Choroid plexus epithelial cell (primary cell): ENCODE data around the gene ABCC2.
"Not testable (repeated sequence)": the region's sequence is repeated elsewhere in the genome, so short reads cannot be mapped to it uniquely, and the experiment has no call there.

Source experiments
- DNase-seq: peaks from one replicate; pipeline ENCODE4 v3.0.0-alpha.2; 2010; ENCODE audit warnings: low read depth
- H3K4me3 ChIP-seq: 2 replicates; pipeline ENCODE4 v1.5.1; 2011; ENCODE audit warnings: low read depth, mild to moderate bottlenecking, control low read depth, low read length, moderate library complexity
- CTCF ChIP-seq: conservative IDR thresholded peaks from 2 replicates; pipeline ENCODE4 v1.5.1; 2011; ENCODE audit warnings: low read depth, mild to moderate bottlenecking, control low read depth, inconsistent platforms, low read length, moderate library complexity

ABCC2 gene

DNA sequence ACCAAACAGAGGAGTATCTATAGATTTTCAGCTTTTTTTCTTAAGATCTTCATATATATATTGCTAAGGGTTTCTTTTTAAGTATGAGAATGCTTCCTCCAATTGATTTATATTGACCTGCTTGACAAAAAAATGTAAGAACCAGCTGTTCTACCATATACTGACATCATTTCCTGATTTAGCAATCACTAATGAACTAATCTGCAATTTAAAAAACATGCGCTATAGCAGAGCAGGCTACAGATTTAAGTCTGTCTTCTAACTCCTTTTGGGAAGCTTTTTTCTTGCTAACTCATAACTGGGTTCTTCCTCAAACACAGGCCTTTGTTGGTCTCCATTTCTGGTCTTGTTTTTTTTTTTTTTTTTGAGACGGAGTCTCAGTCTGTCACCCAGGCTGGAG, 33.2 kb downstream of the ABCC2 start:
- H3K4me3 ChIP-seq, result no peak overlapping the region
- peak; percentile 34 for DNase-seq
- no peak for TF ChIP-seq CTCF

- no peak for TF ChIP-seq CTCF
- DNase-seq, result peak; percentile 65
- no peak overlapping the region for H3K4me3 ChIP-seq
Measured at GRCh38 chr10:99827936-99828335, 45.5 kb downstream of the ABCC2 start.

DNA sequence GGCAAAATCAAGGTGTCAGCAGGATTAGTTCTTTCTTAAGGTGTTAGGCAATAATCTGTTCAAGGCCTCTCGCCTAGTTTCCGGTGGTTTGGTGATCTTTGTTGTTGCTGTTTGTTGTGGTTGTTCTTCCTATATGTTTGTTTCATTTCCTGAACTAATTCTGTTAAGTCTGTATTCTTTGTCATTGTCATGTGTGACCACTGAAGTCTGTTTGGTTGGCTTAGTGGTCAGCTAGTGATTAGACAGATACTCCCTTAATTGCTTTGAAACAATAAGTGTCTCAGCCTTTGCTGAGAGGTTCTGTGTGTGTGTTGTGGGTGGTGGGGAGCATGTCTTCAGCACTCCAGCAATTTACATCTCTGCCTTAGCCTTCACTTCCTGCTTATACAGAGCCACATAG, 46.0 kb downstream of the ABCC2 start:
- DNase-seq, result no peak
- no peak overlapping the region for H3K4me3 ChIP-seq
- TF ChIP-seq CTCF, result no peak

GRCh38 chr10:99832439-99832838, 50.0 kb downstream of the ABCC2 start:
- TF ChIP-seq CTCF, result no peak
- no peak overlapping the region for H3K4me3 ChIP-seq
- DNase-seq, result no peak

DNA sequence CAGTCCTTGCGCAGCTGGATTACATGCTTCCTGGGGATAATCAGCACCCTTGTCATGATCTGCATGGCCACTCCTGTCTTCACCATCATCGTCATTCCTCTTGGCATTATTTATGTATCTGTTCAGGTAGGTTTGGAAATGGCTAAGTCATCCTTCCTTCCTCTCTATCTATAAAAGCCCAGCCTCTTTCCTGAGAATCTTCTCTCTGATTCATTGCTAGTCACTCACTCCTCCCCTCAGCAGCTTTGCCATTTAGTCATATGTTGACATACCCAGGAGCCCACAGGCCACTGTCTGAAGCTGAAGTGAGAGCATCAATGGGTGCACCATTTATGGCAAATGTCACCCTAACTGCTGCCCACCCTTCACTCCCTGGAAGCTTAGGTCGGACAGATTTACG, 52.0 kb downstream of the ABCC2 start:
- no peak for TF ChIP-seq CTCF
- peak; percentile 68 for DNase-seq
- no peak overlapping the region for H3K4me3 ChIP-seq

DNA sequence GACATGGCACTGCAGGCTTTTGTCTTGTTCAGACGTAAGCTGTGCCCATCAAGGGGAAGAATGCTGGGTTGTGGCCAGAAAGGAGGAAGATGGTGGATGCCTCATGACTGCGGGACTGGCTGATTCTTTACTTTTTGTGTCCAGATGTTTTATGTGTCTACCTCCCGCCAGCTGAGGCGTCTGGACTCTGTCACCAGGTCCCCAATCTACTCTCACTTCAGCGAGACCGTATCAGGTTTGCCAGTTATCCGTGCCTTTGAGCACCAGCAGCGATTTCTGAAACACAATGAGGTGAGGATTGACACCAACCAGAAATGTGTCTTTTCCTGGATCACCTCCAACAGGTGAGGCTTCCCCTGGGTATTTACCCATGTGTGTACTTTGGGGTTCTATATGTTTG, 53.5 kb downstream of the ABCC2 start:
- DNase-seq, result no peak
- no peak overlapping the region for H3K4me3 ChIP-seq
- TF ChIP-seq CTCF, result no peak

DNA sequence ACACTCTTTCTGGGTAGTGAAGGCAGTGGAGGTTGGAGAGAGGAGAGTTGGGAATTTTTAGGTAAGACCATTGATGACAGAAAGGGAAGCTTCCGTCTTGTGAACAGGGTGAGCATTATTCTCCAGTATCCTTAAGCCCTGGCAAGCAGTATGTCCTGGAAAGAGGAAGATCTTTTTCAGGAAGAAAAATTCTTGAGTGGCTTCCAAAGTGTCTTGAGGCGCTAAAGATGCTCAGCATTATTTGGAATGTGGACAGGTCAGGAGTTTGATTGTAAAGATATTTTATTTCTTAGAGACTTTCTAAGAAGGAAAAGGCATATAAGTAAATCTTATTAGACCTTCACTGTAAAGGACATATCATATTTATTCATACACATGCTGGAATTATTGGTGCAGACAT, 54.3 kb downstream of the ABCC2 start:
- H3K4me3 ChIP-seq, result no peak overlapping the region
- DNase-seq, result no peak
- TF ChIP-seq CTCF, result no peak

DNA sequence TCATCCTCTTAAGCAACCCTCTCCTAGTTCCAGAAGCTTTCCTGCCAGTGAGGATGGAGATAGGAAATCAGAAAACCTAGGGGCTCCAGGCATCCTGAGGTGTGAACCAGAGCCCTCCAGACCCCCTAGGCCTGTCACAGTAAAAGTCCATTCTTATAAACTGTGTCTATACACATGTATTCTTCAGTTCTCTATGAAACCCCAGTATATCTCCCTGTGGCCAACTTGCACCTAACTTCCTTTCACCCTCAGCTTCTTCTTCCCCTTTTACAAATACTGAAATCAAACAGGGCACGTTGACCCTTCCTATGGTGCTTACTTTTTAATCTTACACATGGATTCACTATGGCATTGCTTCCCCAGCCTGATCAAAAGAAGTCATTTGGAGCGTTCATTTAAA, 58.4 kb downstream of the ABCC2 start:
- H3K4me3 ChIP-seq, DNase-seq: not testable (repeated sequence)
